Activated T-cell treated with anti-CD3 and anti-CD28 coated beads for 1 hour (primary cell): ENCODE measurements around the gene CYSTM1.
"Not testable (repeated sequence)": the region's sequence is repeated elsewhere in the genome, so short reads cannot be mapped to it uniquely, and the experiment has no call there.

ENCODE experiments used
- DNase-seq: peaks from one replicate; pipeline ENCODE4 v3.0.0-alpha.2; 2020; ENCODE audit warnings: low read depth

The CYSTM1 gene

DNA sequence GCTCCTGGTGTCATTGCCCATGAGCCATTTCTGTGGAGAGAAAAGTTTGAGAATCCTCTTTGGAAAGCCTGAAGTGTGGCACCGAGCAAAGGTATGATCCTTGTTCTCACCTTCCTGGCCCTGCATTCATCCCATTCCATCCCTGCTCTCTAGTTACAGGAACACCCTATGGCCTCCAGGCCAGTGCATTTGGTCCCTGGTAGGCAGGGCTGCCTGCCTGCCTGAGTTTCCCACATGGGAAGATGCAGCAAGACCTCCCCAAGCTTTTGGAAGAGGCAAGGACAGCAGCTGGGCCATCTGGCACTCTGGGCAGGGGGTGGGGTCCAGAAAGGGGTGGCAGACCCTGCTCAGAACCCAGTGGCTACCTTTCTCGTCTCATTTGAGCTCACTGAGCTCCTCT lies 24.8 kb upstream of the CYSTM1 start:
- no peak for DNase-seq

DNA sequence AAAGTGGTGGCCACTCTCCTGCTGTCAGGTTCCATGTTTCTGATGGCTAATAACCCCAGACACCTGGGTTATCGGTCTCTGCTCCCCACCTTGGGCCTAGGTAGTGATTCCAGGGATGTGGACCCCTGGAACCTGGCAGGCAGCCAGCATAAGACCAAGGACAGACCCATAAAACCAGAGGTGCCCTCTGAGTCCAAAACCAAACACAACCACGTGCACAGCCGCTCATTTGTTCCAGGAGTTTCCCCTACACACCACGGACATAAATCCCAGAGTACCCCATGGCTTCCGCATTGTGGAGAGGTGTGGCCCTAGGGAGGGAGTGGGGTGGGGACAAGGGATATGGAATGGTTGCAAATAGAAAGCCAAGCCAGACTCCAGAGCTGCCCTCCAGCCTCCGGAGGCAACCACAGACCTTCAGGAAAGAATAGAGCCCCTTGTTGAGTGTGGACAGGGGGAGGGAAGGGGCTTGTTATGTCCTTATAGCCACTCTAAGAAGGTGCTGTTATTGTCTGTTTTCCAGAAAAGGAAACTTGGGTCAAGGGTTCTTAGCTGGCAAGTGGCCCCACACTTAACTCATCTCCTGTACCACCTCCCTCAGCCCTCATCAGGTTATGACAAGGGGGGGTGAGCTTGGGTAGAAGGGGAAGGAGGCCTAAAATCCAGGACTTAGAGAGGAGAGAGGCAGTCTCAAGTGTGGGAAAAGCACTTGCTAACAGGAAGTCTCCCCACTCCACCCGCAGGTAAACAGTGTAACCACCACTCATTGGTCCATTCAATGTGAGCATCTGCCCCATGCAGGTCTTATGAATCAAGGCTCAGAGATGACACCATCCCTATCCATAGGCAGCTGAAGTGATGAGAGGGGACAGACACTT lies 23.6 kb upstream of the CYSTM1 start:
- DNase-seq = no peak

DNA sequence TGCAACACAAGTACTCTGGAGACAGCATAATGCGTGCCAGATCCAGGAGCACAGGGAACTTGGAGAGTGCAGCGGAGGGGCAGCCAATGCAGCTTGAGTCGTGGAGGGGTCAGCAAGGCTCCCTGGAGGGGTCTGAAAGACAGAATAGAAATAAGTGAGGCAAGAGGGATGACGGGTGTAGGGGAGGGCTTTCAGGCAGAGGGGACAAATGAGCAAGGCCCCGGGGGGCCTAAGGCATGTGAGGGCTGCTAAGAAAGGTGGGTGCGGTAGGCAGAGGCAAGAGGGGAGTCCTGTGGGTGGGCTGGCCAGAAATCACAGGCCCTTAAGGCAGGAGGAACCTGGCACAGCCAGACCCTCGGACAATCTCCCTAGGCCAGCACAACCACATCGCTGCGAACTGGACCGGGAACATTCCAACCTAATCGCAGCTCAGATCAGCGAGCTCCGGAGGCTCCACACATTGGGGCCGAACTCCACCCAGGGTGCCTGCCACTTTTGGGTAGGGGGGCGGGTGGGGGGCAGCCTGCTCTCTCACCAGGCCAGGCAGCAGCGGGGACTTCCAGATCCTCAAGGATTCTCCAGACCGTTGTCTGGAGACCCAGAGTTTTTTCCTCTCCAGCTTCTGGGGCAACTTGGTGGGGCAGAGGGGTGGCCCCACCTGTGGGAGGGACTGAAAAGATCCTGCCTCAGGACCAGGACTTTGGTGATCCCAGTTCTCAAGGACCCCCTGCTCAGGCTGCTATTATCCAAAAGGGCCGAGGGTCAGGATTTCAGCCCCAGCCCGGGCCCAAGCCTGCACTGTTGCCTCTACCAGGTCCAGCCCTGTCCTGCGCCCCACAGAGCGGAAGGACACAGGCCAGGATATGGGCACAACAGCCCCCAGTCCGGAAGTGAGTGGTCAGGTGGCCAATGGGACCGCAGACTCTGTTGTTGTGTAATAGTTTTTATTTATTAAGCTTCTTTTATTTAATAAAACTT lies 22.7 kb upstream of the CYSTM1 start:
- DNase-seq = no peak

DNA sequence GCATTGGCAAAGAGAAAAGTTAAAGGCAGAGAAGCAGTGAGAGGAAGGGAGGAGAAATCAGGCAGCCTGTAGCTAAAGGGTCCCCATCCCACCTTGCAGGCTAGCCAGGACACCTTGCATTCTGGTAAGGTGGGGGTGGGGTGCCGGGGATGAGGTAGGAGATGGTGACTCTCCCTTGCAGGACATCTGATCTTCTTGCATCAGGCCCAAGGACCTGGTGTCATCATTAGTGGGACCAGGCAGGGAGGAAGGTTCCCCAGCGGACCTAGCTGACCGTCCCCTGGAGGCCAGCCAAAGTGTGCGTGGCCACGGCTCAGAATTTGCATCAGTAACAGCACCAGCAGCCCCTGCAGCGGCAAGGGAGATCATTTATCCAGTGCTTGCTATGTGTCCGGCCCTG lies 21.7 kb upstream of the CYSTM1 start:
- no peak for DNase-seq

DNA sequence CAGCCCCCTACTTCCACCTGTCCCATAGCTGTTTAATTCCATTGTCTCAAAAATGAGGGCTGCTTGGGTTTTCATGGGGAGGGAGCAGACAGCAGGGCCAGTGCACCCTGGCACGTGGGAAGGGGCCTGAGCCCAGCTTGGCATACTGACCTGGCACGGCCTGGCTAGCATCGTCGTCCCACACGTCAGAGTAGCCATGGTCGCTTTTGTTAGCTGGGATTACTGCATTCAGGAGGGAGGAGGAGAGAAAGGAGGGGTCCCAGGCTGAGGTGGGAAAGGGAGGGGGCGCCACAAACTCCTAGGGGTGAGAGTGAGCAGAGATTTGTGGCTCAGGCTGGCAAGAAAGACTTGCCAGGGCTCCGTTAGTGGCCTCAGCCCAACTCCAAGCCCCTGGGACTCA lies 21.1 kb upstream of the CYSTM1 start:
- DNase-seq = no peak

DNA sequence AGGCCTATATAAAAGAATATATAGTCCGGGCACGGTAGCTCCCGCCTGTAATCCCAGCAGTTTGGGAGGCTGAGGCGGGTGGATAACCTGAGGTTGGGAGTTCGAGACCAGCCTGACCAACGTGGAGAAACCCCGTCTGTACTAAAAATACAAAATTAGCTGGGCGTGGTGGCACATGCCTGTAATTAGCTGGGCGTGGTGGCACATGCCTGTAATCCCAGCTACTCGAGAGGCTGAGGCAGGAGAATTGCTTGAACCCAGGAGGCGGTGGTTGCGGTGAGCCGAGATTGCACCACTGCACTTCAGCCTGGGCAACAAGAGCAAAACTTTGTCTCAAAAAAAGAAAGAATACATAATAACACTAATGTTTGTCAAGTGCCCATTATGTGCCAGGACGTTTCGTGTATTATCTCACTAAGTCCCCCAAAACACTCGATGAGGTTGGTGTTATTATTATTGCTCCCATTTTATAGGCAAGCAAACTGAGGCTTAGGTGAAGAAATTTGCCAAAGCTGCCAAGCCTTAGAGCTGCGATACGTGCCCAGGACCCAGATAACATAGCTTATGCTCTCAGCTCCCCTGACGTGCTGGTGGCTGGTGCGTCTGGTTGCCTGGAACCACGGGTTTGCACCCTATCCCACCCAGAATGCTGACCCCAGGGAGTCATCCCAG lies 20.1 kb upstream of the CYSTM1 start:
- DNase-seq = not testable (repeated sequence)

DNA sequence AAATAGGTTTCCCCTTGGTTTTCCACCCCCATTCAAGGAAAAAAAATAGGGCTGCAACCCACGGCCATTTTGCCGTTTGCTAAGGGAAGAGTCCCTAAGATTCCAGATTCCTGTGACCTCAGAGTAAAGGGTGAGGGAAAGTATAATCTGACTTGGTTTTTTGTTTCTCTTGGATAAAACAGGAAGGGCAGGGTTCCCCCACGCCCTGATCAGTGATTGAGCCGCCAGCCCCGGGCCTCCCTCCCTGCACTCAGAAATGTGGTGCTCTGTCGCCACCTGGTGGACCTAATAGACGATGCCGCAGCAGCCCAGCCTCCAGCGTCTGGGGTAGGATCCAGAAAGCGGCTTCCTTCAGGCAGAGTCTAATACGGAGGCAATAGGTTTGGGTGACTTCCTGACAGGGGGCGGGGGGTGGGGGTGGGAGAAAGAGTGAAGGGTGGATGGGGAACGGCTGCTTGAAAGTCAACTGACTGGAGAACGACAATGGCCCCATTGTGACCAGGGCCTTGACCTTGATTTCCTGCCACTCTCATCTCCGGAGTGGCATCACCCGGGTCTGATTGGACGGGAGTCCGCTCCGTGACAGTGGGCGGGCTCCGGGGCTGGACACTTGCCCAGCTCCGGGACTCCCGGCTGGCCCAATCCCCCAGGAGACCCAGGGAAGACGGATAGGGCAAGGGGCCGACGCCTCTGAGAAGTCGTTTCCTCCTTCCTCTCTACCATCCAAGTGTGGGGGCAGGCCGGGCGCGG lies 17.8 kb upstream of the CYSTM1 start:
- peak; percentile 83 for DNase-seq

DNA sequence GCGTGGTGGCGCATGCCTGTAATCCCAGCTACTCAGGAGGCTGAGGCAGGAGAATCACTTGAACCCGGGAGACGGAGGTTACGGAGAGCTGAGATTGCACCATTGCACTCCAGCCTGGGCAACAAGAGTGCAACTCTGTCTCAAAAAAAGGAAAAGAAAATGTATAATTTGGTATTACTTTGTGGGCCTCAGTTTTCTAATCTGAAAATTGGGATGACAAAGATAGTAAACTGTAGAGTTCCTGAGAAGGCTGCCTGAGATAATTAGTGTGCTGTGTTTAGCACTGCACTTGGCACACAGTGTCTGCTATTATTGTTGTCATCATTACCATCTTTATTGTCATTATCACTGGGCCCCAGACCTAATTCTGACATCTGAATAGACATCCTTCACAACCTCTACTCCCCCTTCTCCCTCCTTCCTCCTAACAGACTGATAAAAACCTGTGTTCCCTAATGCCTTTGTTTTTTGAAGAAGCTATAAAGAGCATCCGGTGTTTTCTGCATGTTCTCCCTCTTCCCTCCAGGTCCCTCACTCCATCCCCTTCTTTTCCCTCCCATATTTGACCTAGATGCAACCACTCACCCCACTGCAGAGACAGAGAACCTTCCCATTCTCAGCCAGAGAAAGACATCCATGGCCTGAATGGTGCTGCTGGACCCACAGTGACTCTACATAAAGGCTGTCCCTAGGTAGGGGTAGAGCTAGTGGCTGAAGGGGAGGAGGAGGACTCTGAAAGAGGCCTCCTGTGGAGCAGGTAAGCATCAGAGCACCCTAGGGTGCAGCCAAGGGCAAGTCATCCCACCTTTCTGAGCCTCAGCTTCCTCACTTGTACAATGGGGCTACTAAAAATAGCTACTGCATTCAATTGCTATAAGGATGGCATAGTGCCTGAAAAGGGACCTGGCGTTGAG lies 15.7 kb upstream of the CYSTM1 start:
- no peak for DNase-seq

DNA sequence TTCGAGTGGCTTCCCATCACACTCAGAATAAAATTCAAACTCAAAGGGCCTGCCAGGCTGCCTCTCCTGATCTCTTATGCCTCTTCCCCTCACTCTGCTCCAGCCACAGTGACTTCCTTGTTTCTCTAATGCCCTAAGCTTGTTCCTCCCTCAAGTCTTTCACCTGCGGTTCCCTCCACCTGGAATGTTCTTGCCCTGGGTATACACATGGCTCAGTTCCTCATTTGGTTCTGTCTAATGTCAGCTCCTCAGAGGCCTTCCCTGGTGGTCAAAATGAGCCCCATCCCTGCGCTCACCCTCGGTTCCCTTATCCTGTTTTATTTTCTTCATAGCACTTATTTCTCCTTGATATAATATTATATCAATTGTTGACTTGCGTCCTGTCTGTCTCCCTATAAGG lies 12.7 kb upstream of the CYSTM1 start:
- DNase-seq = no peak

DNA sequence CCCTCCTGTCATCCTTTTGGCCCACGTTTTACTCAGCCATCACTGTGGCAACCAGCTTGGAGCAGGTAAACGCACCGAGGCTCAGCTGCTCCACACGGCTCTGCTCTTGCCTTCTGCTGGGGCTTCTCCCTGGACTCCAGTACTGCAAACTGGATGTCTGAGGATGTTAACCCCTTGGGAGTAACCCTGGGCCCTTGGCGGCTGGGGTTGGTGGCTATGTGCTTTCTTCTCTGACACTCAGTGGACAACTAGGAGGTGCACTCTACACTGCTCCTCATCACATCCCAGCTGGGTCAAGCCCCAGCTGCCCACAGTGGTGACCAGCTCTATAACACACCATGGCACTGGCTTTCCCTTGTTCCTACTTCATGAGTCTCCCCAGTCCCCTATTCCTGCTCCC lies 12.2 kb upstream of the CYSTM1 start:
- DNase-seq = no peak

DNA sequence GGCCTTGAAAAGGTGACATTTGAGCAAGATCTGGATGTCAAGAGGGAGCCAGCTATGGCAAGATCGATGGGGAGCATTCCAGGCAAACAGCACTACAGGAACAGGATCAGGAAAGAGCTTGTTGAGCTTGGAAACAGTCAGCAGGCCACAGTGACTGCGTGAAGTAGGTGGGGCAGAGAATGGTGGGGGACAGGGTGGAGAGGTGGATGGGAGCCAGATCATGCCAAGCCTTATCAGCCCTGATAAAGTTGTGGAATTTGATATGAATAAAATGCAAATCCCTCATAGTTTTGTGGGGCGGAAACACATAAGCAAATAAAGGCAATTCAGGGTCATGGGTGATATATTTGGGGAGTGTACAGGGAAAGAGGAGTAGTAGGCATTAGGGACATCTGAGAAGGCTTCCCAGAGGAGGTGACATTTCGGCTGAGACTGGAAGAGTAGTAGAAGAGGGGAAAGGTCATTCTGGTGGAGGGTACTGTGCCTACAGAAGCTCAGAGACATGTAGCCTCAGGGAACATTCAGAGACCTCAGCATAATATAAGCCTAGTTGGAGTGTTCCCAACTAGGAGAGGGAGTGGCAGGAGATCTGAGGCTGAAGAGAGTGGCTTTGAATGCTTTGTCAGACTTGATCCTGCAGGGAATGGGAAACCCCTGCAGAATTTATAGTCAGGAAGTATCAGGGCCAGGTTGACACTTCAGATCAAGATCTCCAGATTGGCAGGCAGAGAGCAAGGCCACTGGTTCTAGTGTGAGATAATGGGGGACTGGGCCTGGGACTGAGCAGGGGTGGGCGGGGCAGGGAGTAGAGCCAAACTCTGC lies 9.7 kb upstream of the CYSTM1 start:
- no peak for DNase-seq

DNA sequence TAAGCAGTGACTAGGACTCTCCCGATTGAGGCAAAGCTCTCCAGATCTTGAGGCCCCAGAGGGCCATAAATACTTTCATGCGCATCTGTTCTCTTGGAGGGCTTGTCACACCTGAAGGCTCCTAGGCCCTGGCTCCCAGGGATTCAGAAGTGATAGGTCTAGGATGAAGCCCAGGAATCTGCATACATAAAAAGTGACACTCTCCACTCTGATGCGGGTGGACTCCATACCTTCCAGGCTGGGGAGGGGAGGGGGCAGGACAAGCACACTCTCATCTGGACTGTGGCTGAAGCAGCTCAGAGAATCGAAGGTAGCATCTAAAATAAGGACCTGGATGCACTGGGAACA lies 9.1 kb upstream of the CYSTM1 start:
- DNase-seq = no peak

DNA sequence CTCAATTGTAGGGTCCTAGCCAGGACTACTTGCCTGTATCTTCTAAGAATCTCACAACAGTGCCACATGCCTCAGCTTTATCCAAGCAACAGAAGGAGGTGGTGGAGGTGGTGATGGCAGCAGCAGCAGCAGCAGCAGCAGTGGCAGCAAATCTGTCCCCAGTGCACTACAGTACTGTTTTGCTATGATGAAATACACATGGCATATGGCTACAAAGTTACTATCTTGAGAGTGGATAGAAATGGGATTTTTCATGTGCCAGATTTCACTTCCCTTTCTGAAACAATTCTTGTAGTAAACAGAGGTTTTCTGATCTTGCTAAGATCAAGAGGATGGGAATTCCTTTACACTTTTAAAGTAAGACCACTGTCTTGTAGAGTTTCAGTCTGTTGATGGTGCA lies 8.1 kb upstream of the CYSTM1 start:
- no peak for DNase-seq

DNA sequence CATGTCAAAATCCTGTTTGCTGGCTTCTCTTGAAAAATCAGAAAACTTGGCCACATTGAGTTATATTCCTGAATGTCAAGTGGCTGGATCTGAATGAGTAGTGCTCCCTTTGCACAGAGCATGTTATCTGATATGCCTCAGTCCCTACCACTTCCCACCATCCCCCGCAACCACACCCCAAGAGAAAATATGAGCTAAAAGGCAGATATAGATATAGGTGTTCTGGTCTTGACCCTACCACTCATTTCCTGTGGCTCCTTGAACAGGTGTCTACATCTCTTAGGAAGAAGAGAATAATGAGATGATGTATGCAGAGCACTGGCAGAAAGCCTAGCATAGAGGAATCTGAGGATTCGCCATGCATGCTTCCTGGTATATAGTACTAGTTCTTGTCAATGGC lies 6.6 kb upstream of the CYSTM1 start:
- DNase-seq = no peak

DNA sequence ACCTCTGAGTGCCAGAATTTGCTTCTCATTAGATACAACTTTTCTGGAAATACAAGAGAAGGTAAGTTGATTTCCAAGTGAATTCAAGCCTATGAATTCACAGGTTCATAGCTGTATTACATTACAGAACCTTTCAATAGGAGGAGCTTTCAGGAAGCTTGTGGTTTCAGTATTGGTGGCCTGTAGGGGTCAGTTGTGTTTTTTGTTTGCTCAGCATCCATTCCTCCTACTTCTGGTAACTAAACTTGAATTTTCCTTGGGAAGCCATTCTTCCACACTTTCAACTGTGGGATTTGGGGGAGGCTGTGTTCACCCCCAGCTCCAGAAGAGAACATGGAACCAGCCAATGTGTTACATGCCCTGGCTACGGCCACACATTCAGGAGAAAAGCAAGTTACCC lies 5.6 kb upstream of the CYSTM1 start:
- DNase-seq = no peak

DNA sequence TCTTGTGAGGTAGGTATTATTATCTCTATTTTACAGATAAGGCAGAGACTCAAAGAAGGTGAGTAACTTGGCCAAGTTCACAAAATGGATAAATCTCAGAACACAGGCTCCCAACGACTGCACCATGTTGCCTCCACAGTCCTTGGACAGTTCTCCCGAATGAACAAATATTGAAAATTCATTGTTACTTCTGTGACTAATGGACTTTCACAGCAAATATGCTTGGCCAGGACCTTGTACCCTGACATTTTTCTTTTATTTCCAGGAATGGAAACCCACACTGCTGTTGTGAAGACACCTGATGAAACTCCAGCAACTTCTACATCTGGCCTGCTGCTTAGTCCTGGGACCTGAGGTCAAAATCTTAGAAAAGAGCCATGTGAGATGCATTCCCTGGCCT lies 2.5 kb upstream of the CYSTM1 start:
- no peak for DNase-seq

DNA sequence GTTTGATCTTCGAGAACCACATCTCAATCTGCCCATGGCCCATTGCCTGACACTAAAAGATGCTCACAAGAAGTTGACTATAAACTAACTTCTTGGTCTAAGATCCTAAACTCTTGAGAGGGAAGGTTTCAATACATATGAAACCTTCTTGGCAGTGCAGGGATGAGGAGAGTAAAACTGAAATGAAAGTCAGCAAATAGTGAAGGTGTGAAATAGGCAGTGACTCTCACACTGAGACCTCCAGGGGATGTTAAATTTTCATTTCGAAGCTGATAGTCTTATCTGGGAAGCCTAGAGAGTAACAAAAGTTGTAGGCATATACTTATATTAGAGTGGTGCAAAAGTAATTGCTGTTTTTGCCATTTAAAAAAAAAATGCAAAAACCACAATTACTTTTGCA lies 974 bp upstream of the CYSTM1 start:
- DNase-seq = no peak

DNA sequence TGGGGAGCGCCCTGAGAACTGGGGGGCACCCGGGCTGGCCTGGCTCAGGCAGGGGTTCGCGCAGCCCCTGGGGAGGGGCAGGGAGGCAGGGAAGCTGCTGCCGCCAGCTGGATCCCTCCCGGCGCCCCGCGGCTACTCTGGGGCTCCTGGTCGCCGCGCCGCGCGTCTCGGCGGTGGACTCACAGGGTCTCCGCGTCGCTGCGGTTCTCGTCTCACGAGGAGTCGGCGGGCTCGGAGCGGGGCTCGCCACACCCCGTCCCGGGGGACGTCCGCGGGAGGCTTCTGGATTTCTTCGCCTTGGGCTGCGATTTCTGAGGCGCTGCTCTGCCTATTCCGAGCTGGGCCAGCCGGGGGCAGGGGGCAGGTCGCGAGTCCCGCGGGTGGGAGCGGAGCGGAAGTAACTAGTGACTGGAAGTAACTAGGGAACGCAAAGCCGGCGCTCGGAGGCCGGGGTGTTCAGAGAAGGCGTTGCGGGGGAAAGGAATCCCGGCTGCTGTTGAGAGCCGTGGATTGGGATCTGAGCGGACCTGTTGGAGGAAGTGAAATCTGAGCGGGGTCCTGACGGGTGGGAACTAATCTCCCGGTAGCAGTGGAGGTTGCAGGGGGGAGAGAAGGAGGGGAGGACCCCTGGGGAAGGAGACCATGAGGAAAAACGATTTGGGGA lies 511 bp downstream of the CYSTM1 start:
- peak; percentile 44 for DNase-seq

DNA sequence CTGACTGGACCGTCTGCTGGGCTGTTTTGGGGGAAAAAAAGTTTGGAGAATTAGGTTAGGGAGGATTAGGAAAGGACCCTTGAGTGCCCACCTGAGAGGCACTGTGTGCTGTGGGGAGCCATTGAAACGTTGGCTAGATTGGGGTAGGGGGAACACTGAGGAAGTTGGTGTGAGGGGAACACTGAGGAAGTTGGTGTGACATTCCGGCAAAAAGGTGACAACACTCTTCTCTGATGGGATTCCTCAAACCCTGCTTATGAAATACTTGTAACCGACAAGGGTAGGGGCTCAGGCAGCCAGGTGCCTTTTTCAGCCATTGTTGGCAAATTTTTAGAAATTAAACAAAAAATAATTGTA lies 1.0 kb downstream of the CYSTM1 start:
- DNase-seq = no peak

DNA sequence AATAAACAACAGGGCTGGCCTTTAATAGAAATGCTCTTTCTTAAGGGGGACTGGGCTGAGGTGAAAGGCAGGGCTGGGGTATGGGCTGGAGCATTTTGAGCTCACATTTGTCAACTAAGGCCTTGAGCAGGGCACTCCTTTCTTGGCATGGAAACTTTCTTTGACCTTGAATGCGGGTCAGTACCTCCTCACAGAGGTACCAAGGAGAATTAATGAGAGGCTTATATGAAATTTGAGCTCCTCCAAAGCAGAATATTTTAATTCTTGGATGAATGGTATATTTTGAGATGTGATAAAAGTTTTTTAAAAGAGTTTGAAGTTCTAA lies 3.1 kb downstream of the CYSTM1 start:
- DNase-seq = no peak
